Esophagus muscularis mucosa (tissue), 3 donors: Measurements from ENCODE around the gene SLC13A3.

Source experiments
- POLR2AphosphoS5 ChIP-seq, 2 donors: sonication (generic); formaldehyde crosslinking; IDR thresholded peaks; one replicate each; pipeline ENCODE4 v1.6.1; 2017; ENCODE audit warnings: antibody characterized with exemption in 2 of 2
- TF ChIP-seq, protein P1 (sequence below), 3 experiments: fragments of 200-600 bp in 2 of 3; fragments of 450-650 bp in 1 of 3; sonication (generic) in 2 of 3; IDR thresholded peaks; one replicate each; pipeline ENCODE4 v1.5.1; 2017 to 2019; ENCODE audit warnings: antibody characterized with exemption in 3 of 3, mild to moderate bottlenecking in 2 of 3, moderate library complexity in 1 of 3

DNA sequence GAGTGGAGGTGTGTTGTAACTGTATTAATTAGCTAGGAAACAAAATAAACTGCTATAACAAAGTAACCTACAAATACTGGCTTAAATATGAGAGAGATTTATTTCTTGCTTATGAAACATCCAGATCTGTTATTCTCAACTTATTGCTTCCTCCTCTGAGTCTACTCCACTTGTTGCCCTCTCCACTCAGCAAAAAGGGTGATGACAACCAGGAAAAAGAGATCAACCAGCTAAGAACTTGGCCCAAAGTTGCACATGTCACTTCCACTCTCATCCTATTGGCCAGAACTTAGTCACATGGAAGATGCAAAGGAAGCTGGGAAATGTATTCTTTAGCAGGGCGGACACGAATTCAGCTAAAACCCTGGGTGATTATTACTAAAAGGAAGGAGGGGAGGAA is 43.2 kb upstream of the SLC13A3 start:
- TF ChIP-seq, protein P1, sequence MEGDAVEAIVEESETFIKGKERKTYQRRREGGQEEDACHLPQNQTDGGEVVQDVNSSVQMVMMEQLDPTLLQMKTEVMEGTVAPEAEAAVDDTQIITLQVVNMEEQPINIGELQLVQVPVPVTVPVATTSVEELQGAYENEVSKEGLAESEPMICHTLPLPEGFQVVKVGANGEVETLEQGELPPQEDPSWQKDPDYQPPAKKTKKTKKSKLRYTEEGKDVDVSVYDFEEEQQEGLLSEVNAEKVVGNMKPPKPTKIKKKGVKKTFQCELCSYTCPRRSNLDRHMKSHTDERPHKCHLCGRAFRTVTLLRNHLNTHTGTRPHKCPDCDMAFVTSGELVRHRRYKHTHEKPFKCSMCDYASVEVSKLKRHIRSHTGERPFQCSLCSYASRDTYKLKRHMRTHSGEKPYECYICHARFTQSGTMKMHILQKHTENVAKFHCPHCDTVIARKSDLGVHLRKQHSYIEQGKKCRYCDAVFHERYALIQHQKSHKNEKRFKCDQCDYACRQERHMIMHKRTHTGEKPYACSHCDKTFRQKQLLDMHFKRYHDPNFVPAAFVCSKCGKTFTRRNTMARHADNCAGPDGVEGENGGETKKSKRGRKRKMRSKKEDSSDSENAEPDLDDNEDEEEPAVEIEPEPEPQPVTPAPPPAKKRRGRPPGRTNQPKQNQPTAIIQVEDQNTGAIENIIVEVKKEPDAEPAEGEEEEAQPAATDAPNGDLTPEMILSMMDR (IDR thresholded peaks at IDR 0.05) = no peak
- no peak for TF ChIP-seq POLR2AphosphoS5 (IDR thresholded peaks at IDR 0.05)
